Loucy (cell line): ENCODE measurements around the gene ADARB2.

Experiments
- H2AFZ ChIP-seq: fragments of 200-600 bp; sonication (generic); 2 replicates; pipeline ENCODE4 v1.6.0; 2016; ENCODE audit warnings: antibody characterized with exemption, mild to moderate bottlenecking, low read length, moderate library complexity
- H3F3A ChIP-seq: fragments of 200-600 bp; 2 replicates; pipeline ENCODE4 v1.6.0; 2016; ENCODE audit warnings: antibody characterized with exemption, low read depth, mild to moderate bottlenecking
- H3K27me3 ChIP-seq: fragments of 200-600 bp; sonication (generic); 2 replicates; pipeline ENCODE4 v1.6.1; 2014; ENCODE audit warnings: low read length, mild to moderate bottlenecking; ENCODE audit not compliant: insufficient read depth, poor library complexity, severe bottlenecking
- H3K36me3 ChIP-seq: fragments of 200-600 bp; sonication (generic); 2 replicates; pipeline ENCODE4 v1.6.1; 2016; ENCODE audit warnings: low read length; ENCODE audit not compliant: insufficient read depth
- H3K4me1 ChIP-seq: fragments of 200-600 bp; sonication (generic); 2 replicates; pipeline ENCODE4 v1.5.1; 2014; ENCODE audit warnings: low read length, mild to moderate bottlenecking; ENCODE audit not compliant: insufficient read depth, poor library complexity, severe bottlenecking
- H3K4me2 ChIP-seq: fragments of 200-600 bp; sonication (generic); 2 replicates; pipeline ENCODE4 v1.6.0; 2014; ENCODE audit warnings: antibody characterized with exemption, low read length, low read depth, mild to moderate bottlenecking; ENCODE audit not compliant: poor library complexity, severe bottlenecking
- H3K4me3 ChIP-seq: fragments of 200-600 bp; sonication (generic); 2 replicates; pipeline ENCODE4 v1.5.1; 2014; ENCODE audit warnings: low read length, mild to moderate bottlenecking, mixed read lengths; ENCODE audit not compliant: poor library complexity, severe bottlenecking
- H3K79me2 ChIP-seq: fragments of 200-600 bp; sonication (generic); 2 replicates; pipeline ENCODE4 v1.6.1; 2014; ENCODE audit warnings: low read length; ENCODE audit not compliant: insufficient read depth
- H3K9ac ChIP-seq: fragments of 200-600 bp; sonication (generic); 2 replicates; pipeline ENCODE4 v1.6.0; 2014; ENCODE audit warnings: mild to moderate bottlenecking, low read depth, low read length, moderate library complexity; ENCODE audit not compliant: poor library complexity, severe bottlenecking
- H3K9me2 ChIP-seq: fragments of 200-600 bp; sonication (generic); replicated peaks from 2 replicates; pipeline ENCODE4 v1.6.1; 2016; ENCODE audit warnings: low read depth, low read length, mixed read lengths
- H3K9me3 ChIP-seq: fragments of 200-600 bp; sonication (generic); 2 replicates; pipeline ENCODE4 v1.6.1; 2014; ENCODE audit warnings: mild to moderate bottlenecking, antibody characterized with exemption, low read length, low read depth; ENCODE audit not compliant: insufficient read depth
- H4K20me1 ChIP-seq: fragments of 200-600 bp; sonication (generic); 2 replicates; pipeline ENCODE4 v1.6.0; 2014; ENCODE audit warnings: antibody characterized with exemption, low read length, mild to moderate bottlenecking; ENCODE audit not compliant: insufficient read depth, poor library complexity, severe bottlenecking
- CTCF ChIP-seq: fragments of 200-600 bp; sonication (generic); conservative IDR thresholded peaks from 2 replicates; pipeline ENCODE4 v1.5.1; 2014; ENCODE audit warnings: mild to moderate bottlenecking, antibody characterized with exemption, low read length
- EZH2phosphoT487 ChIP-seq: fragments of 200-600 bp; IDR thresholded peaks from 2 replicates; pipeline ENCODE4 v1.6.1; 2018; ENCODE audit warnings: antibody characterized with exemption, mild to moderate bottlenecking, moderate library complexity, borderline replicate concordance

Gene ADARB2

DNA sequence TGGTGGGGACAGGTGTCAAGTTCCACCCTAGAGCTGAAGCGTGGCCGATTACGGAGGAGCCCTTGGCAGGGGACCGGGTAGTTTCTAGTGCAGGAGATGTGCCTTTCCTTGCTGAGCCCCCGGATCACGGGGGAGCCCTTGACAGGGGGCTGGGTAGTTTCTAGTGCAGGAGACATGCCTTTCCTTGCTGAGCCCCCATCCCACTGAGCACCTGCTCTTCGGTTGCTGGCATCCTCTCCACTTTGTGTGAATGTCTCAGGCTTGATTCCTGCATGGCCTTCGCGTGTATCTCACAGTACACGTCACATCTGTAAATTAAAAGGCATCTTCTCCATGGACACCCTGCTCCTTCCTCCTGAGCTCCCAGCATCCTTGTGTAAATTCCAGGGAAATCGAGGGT is 263.5 kb downstream of the ADARB2 start:
- TF ChIP-seq EZH2phosphoT487 (no peak), CTCF (no peak)
- Histone ChIP-seq H3K79me2 (no peaks in the 10 kb centered on the region), H3K4me2 (no peak overlapping the region), H3K9me2 (no peaks in the 10 kb centered on the region), H3K9ac (no peak overlapping the region), H3K27me3 (no peaks in the 10 kb centered on the region), H4K20me1 (no peaks in the 10 kb centered on the region), H3K4me1 (peaks cover 11% of the 10 kb centered on the region), H3K9me3 (no peaks in the 10 kb centered on the region), H3K4me3 (no peak overlapping the region), H2AFZ (no peak overlapping the region), H3F3A (no peaks in the 10 kb centered on the region), H3K36me3 (no peaks in the 10 kb centered on the region)

GRCh38 chr10:1472178-1472958 is 265.0 kb downstream of the ADARB2 start:
- no peak overlapping the region for H3K4me2 ChIP-seq
- peaks cover 11% of the 10 kb centered on the region for H3K4me1 ChIP-seq
- TF ChIP-seq EZH2phosphoT487 = no peak
- no peak for TF ChIP-seq CTCF
- no peaks in the 10 kb centered on the region for H4K20me1 ChIP-seq
- H3K9ac ChIP-seq = no peak overlapping the region
- H3F3A ChIP-seq = no peaks in the 10 kb centered on the region
- H3K9me3 ChIP-seq = no peaks in the 10 kb centered on the region
- H3K79me2 ChIP-seq = no peaks in the 10 kb centered on the region
- no peaks in the 10 kb centered on the region for H3K9me2 ChIP-seq
- H3K4me3 ChIP-seq = no peak overlapping the region
- H3K27me3 ChIP-seq = no peaks in the 10 kb centered on the region
- no peaks in the 10 kb centered on the region for H3K36me3 ChIP-seq
- no peak overlapping the region for H2AFZ ChIP-seq

DNA sequence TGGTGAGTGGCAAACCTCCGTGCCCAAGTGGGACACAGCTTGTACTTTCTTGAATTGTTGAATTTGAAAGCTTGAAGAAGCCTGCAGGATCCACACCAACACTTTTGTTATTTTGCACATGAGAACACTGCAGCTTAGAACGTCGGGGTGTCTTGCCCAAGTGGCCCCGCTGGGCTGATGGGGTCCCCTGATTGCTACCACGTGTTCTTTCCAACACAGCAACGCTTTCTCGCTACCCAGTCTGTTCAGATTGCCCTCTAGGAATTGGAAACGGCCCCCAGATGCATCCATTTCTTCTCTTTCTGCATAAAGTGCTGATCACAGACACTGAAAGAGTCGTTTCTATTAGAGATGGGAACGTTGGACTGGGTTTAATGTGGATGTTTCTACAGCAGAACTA is 268.5 kb downstream of the ADARB2 start:
- Histone ChIP-seq H3K4me3 (no peak overlapping the region), H3K9ac (no peak overlapping the region), H3F3A (no peaks in the 10 kb centered on the region), H3K36me3 (no peaks in the 10 kb centered on the region), H3K4me2 (no peak overlapping the region), H3K9me3 (no peaks in the 10 kb centered on the region), H2AFZ (no peak overlapping the region), H3K27me3 (no peaks in the 10 kb centered on the region), H3K79me2 (no peaks in the 10 kb centered on the region), H3K9me2 (no peaks in the 10 kb centered on the region), H3K4me1 (peaks cover 4% of the 10 kb centered on the region), H4K20me1 (no peaks in the 10 kb centered on the region)
- no peak for TF ChIP-seq CTCF
- TF ChIP-seq EZH2phosphoT487 = no peak
